GM13977 (cell line): Measurements from ENCODE around the gene KRT12.

Experiments
- DNase-seq: peaks from one replicate; pipeline ENCODE4 v3.0.0; 2012; ENCODE audit warnings: low spot score
- in situ Hi-C: fragments of 300-500 bp; cut with MboI; formaldehyde crosslinking; loops from one replicate; pipeline ENCODE4 v1.12.0; 2022; ENCODE audit warnings: low sequenced_read_pairs, low pct_unique_long_range_greater_than_20kb, mixed read lengths, inconsistent platforms; ENCODE audit not compliant: unreplicated experiment
- TF ChIP-seq, protein P1 (sequence below): IDR thresholded peaks from 2 replicates; pipeline ENCODE4 v1.5.1; 2012; ENCODE audit warnings: mild to moderate bottlenecking, control low read depth; ENCODE audit not compliant: insufficient read depth; ENCODE audit errors: extremely low read depth, missing control alignments

Gene KRT12

DNA sequence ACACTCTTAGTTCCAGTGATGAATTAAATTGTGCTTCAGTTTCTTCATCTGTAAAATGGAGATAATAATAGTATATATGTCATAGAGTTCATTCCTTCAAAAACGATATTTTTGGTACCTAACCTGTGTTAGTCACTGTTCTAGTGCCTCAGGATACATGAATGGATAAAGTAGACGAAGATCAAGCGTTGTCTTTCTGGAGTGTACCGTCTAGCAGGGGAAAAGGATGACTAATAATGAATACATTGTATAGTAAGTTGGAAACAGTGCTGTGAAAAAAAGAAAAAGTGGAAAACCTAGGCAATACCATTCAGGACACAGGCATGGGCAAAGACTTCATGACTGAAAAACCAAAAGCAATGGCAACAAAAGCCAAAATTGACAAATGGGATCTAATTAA lies 53.2 kb downstream of the KRT12 start:
- TF ChIP-seq, protein P1, sequence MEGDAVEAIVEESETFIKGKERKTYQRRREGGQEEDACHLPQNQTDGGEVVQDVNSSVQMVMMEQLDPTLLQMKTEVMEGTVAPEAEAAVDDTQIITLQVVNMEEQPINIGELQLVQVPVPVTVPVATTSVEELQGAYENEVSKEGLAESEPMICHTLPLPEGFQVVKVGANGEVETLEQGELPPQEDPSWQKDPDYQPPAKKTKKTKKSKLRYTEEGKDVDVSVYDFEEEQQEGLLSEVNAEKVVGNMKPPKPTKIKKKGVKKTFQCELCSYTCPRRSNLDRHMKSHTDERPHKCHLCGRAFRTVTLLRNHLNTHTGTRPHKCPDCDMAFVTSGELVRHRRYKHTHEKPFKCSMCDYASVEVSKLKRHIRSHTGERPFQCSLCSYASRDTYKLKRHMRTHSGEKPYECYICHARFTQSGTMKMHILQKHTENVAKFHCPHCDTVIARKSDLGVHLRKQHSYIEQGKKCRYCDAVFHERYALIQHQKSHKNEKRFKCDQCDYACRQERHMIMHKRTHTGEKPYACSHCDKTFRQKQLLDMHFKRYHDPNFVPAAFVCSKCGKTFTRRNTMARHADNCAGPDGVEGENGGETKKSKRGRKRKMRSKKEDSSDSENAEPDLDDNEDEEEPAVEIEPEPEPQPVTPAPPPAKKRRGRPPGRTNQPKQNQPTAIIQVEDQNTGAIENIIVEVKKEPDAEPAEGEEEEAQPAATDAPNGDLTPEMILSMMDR: no peak
- DNase-seq: no peak
- in situ Hi-C loops: no loop called here

DNA sequence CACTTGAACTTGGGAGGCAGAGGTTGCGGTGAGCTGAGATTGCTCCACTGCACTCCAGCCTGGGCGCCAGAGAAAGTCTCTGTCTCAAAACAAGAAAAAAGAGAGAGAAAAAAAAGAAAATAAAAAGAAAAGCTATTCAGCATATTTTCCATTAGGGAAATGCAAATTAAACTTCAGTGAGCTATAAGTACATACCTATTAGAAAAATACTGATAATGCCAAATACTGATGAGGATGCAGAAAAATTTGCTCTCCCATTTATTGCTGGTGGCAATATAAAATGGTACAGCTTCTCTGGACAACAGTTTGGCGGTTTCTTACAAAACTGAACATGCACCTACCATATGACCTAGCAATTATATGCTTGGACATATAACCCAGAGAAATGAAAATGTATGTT lies 54.4 kb downstream of the KRT12 start:
- in situ Hi-C loops: no loop called here
- DNase-seq: no peak
- TF ChIP-seq, protein P1: no peak
